Suprapubic skin (tissue), 4 donors: ENCODE data around the gene POR. TPM values are rescaled to one million over a fixed set of nuclear protein-coding genes. Genes with fewer than 3 reads are reported as not detected.

ENCODE experiments used
- DNase-seq, 2 donors: peaks; one replicate each; pipeline ENCODE4 v3.0.0-alpha.2; 2019; ENCODE audit warnings: low spot score in 2 of 2
- H3K27ac ChIP-seq: fragments of 200-600 bp; sonication (generic); one replicate; pipeline ENCODE4 v1.5.1; 2019
- H3K27me3 ChIP-seq: fragments of 200-600 bp; sonication (generic); one replicate; pipeline ENCODE4 v1.5.1; 2019
- H3K36me3 ChIP-seq: fragments of 200-600 bp; sonication (generic); one replicate; pipeline ENCODE4 v1.5.1; 2019
- H3K4me1 ChIP-seq: fragments of 200-600 bp; sonication (generic); one replicate; pipeline ENCODE4 v1.5.1; 2019
- H3K4me3 ChIP-seq: fragments of 200-600 bp; sonication (generic); one replicate; pipeline ENCODE4 v1.5.1; 2019; ENCODE audit warnings: mild to moderate bottlenecking
- H3K9me3 ChIP-seq: fragments of 200-600 bp; sonication (generic); one replicate; pipeline ENCODE4 v1.5.1; 2019
- CTCF ChIP-seq, 2 donors: fragments of 200-600 bp in 1 of 2; fragments of 450-650 bp in 1 of 2; sonication (generic) in 1 of 2; IDR thresholded peaks; one replicate each; pipeline ENCODE4 v1.5.1; 2016 to 2019; ENCODE audit warnings: antibody characterized with exemption in 2 of 2, mild to moderate bottlenecking in 1 of 2, moderate library complexity in 1 of 2
- EP300 ChIP-seq: sonication (generic); formaldehyde crosslinking; IDR thresholded peaks from one replicate; pipeline ENCODE4 v1.6.1; 2017; ENCODE audit warnings: antibody characterized with exemption
- POLR2A ChIP-seq, 2 donors: fragments of 450-650 bp; IDR thresholded peaks; one replicate each; pipeline ENCODE4 v1.6.1; 2017; ENCODE audit warnings: antibody characterized with exemption in 2 of 2, mild to moderate bottlenecking in 2 of 2, moderate library complexity in 2 of 2
- POLR2AphosphoS5 ChIP-seq, 3 donors: sonication (generic); formaldehyde crosslinking; IDR thresholded peaks; one replicate each; pipeline ENCODE4 v1.6.1; 2017; ENCODE audit warnings: antibody characterized with exemption in 3 of 3
- WGBS: methylation state at CpG from one replicate; pipeline ENCODE4 v1.1.5; 2018; 5-methylcytosine and 5-hydroxymethylcytosine counted together
- total RNA-seq, 4 donors: library from RNA; depleted of rRNA; stranded (reverse); fragments of >200 nt; gene quantifications; one replicate each; pipeline ENCODE4 v1.1.0, GENCODE V29; 2016

Gene POR
- total RNA-seq, 4 donors from 2014 or later = 85.8 to 112 (median 91.8) TPM

GRCh38 chr7:75982306-75983064 lies 67.5 kb downstream of the POR start:
- Histone ChIP-seq H3K36me3 (peaks cover 81% of the 10 kb centered on the region), H3K9me3 (no peaks in the 10 kb centered on the region), H3K27me3 (no peaks in the 10 kb centered on the region), H3K4me1 (peaks cover 25% of the 10 kb centered on the region), H3K4me3 (no peak overlapping the region), H3K27ac (no peak overlapping the region)
- DNase-seq = no peak
- no peak for TF ChIP-seq POLR2AphosphoS5 (IDR thresholded peaks at IDR 0.05)
- no peak for TF ChIP-seq EP300
- no peak for TF ChIP-seq POLR2A (IDR thresholded peaks at IDR 0.05)
- no peak for TF ChIP-seq CTCF (IDR thresholded peaks at IDR 0.05)
- 81% methylated on average over 12 of the region's 22 CpGs for WGBS

GRCh38 chr7:75983471-75984129 lies 68.6 kb downstream of the POR start:
- no peaks in the 10 kb centered on the region for H3K9me3 ChIP-seq
- TF ChIP-seq EP300 (no peak), POLR2AphosphoS5 (IDR thresholded peaks at IDR 0.05) (no peak)
- no peak for DNase-seq
- H3K27ac ChIP-seq = no peak overlapping the region
- H3K36me3 ChIP-seq = peaks cover 90% of the 10 kb centered on the region
- no peaks in the 10 kb centered on the region for H3K27me3 ChIP-seq
- 88% methylated on average over 18 of the region's 26 CpGs for WGBS
- H3K4me1 ChIP-seq = peaks cover 18% of the 10 kb centered on the region
- H3K4me3 ChIP-seq = no peak overlapping the region

GRCh38 chr7:75984130-75985008 lies 69.4 kb downstream of the POR start:
- Histone ChIP-seq H3K4me3 (no peak overlapping the region), H3K36me3 (peaks cover 88% of the 10 kb centered on the region), H3K27me3 (no peaks in the 10 kb centered on the region), H3K27ac (no peak overlapping the region), H3K4me1 (peaks cover 19% of the 10 kb centered on the region), H3K9me3 (no peaks in the 10 kb centered on the region)
- no peak for DNase-seq
- WGBS = 89% methylated on average over 36 of the region's 44 CpGs
- TF ChIP-seq EP300 (no peak), CTCF (IDR thresholded peaks at IDR 0.05) (no peak)

GRCh38 chr7:75985009-75985517 lies 70.1 kb downstream of the POR start:
- no peak for DNase-seq
- Histone ChIP-seq H3K36me3 (peaks cover 81% of the 10 kb centered on the region), H3K4me1 (peaks cover 19% of the 10 kb centered on the region), H3K4me3 (no peak overlapping the region), H3K27me3 (no peaks in the 10 kb centered on the region), H3K9me3 (no peaks in the 10 kb centered on the region), H3K27ac (no peak overlapping the region)
- 82% methylated on average over 4 of the region's 21 CpGs for WGBS
- no peak for TF ChIP-seq EP300
- no peak for TF ChIP-seq POLR2AphosphoS5 (IDR thresholded peaks at IDR 0.05)
- no peak for TF ChIP-seq CTCF (IDR thresholded peaks at IDR 0.05)
- no peak for TF ChIP-seq POLR2A (IDR thresholded peaks at IDR 0.05)

GRCh38 chr7:75985518-75986146 lies 70.7 kb downstream of the POR start:
- peak in 1 of 2 donors; percentile 68 for DNase-seq
- Histone ChIP-seq H3K4me1 (peaks cover 17% of the 10 kb centered on the region), H3K4me3 (no peak overlapping the region), H3K27me3 (no peaks in the 10 kb centered on the region), H3K9me3 (no peaks in the 10 kb centered on the region), H3K27ac (no peak overlapping the region), H3K36me3 (peaks cover 75% of the 10 kb centered on the region)
- TF ChIP-seq POLR2AphosphoS5 (IDR thresholded peaks at IDR 0.05) = no peak
- TF ChIP-seq CTCF (IDR thresholded peaks at IDR 0.05) = no peak
- TF ChIP-seq POLR2A (IDR thresholded peaks at IDR 0.05) = no peak
- 84% methylated on average over 7 of the region's 41 CpGs for WGBS
